Astrocyte (in vitro differentiated cells and primary cell): Measurements from ENCODE around the gene EGFR. TPM values are rescaled to one million over a fixed set of nuclear protein-coding genes. Genes with fewer than 3 reads are reported as not detected.

ENCODE experiments used
- DNase-seq: peaks from one replicate; pipeline ENCODE4 v3.0.0-alpha.2; 2010; ENCODE audit warnings: low read depth
- FAIRE-seq: peaks from 2 replicates; lab custom pipeline; 2011; peaks lifted over from hg19 to GRCh38; lab: Jason Lieb, UNC
- H2AFZ ChIP-seq: 2 replicates; pipeline ENCODE4 v1.6.0; 2012; ENCODE audit warnings: low read depth, low read length, inconsistent platforms
- H3K27ac ChIP-seq: 2 replicates; pipeline ENCODE4 v1.5.1; 2011; ENCODE audit warnings: low read depth, low read length, inconsistent platforms
- H3K27me3 ChIP-seq: 2 replicates; pipeline ENCODE4 v1.6.0; 2011; ENCODE audit warnings: low read length, inconsistent platforms; ENCODE audit not compliant: insufficient read depth
- H3K36me3 ChIP-seq: 2 replicates; pipeline ENCODE4 v1.5.1; 2011; ENCODE audit warnings: low read length, inconsistent platforms; ENCODE audit not compliant: insufficient read depth
- H3K4me1 ChIP-seq: 2 replicates; pipeline ENCODE4 v1.5.1; 2011; ENCODE audit warnings: low read length, inconsistent platforms; ENCODE audit not compliant: insufficient read depth
- H3K4me2 ChIP-seq: 2 replicates; pipeline ENCODE4 v1.6.0; 2012; ENCODE audit warnings: low read length, inconsistent platforms
- H3K4me3 ChIP-seq: 2 replicates; pipeline ENCODE4 v1.5.1; 2011; ENCODE audit warnings: low read depth, mild to moderate bottlenecking, low read length, inconsistent platforms; ENCODE audit not compliant: insufficient read depth
- H3K79me2 ChIP-seq: 2 replicates; pipeline ENCODE4 v1.6.0; 2012; ENCODE audit warnings: mild to moderate bottlenecking, low read length, inconsistent platforms; ENCODE audit not compliant: insufficient read depth
- H3K9ac ChIP-seq: 2 replicates; pipeline ENCODE4 v1.6.0; 2012; ENCODE audit warnings: mild to moderate bottlenecking, low read length, inconsistent platforms
- H3K9me3 ChIP-seq: 2 replicates; pipeline ENCODE4 v1.5.1; 2012; ENCODE audit warnings: low read depth, mild to moderate bottlenecking, low read length, inconsistent platforms; ENCODE audit not compliant: insufficient read depth
- H4K20me1 ChIP-seq: 2 replicates; pipeline ENCODE4 v1.6.0; 2012; ENCODE audit warnings: low read length, inconsistent platforms; ENCODE audit not compliant: insufficient read depth
- H3K27ac Mint-ChIP-seq: one replicate; pipeline ENCODE4 v1.8.0; 2021; ENCODE audit warnings: mild to moderate bottlenecking, mixed read lengths; ENCODE audit not compliant: unreplicated experiment
- H3K27me3 Mint-ChIP-seq: one replicate; pipeline ENCODE4 v1.8.0; 2021; ENCODE audit warnings: low read depth, mixed read lengths; ENCODE audit not compliant: unreplicated experiment
- H3K36me3 Mint-ChIP-seq: one replicate; pipeline ENCODE4 v1.8.0; 2021; ENCODE audit warnings: low read depth, mixed read lengths; ENCODE audit not compliant: unreplicated experiment
- H3K4me1 Mint-ChIP-seq: one replicate; pipeline ENCODE4 v1.8.0; 2021; ENCODE audit warnings: low read depth, mixed read lengths; ENCODE audit not compliant: unreplicated experiment
- H3K4me3 Mint-ChIP-seq: one replicate; pipeline ENCODE4 v1.8.0; 2021; ENCODE audit warnings: mild to moderate bottlenecking, moderate library complexity, mixed read lengths; ENCODE audit not compliant: unreplicated experiment
- H3K9me3 Mint-ChIP-seq: one replicate; pipeline ENCODE4 v1.8.0; 2021; ENCODE audit warnings: mild to moderate bottlenecking, mixed read lengths; ENCODE audit not compliant: unreplicated experiment
- CTCF ChIP-seq: IDR thresholded peaks from 2 replicates; pipeline ENCODE4 v1.5.1; 2011; ENCODE audit warnings: low read depth, mild to moderate bottlenecking, inconsistent platforms, low read length, moderate library complexity; ENCODE audit not compliant: insufficient read depth
- EZH2 ChIP-seq: IDR thresholded peaks from 2 replicates; pipeline ENCODE4 v1.6.1; 2012; ENCODE audit warnings: mild to moderate bottlenecking, low read length, inconsistent platforms; ENCODE audit not compliant: insufficient read depth
- total RNA-seq: library from RNA; stranded (reverse); gene quantifications from 2 replicates; pipeline ENCODE4 v1.2.1, GENCODE V29; 2021

Gene EGFR
- total RNA-seq, 1 donor from 2014 or later: 27.3 TPM

GRCh38 chr7:55244006-55244745 is 225.4 kb downstream of the EGFR start:
- TF ChIP-seq CTCF (no peak), EZH2 (no peak)
- no peaks in the 10 kb centered on the region for H3K79me2 ChIP-seq
- no peaks in the 10 kb centered on the region for H3K36me3 Mint-ChIP-seq
- H3K4me3 Mint-ChIP-seq: no peak overlapping the region
- DNase-seq: peak; percentile 26
- H3K9me3 ChIP-seq: no peaks in the 10 kb centered on the region
- H3K4me1 ChIP-seq: peaks cover 31% of the 10 kb centered on the region
- peak overlapping the region; percentile 59 for H3K4me2 ChIP-seq
- FAIRE-seq: no peak
- peaks cover 15% of the 10 kb centered on the region for H3K27me3 Mint-ChIP-seq
- H3K27ac Mint-ChIP-seq: no peak overlapping the region
- peak overlapping the region; percentile 87 for H3K27ac ChIP-seq
- peak overlapping the region; percentile 18 for H2AFZ ChIP-seq
- no peaks in the 10 kb centered on the region for H3K36me3 ChIP-seq
- no peak overlapping the region for H3K4me3 ChIP-seq
- peak overlapping the region; percentile 50 for H3K9ac ChIP-seq
- no peaks in the 10 kb centered on the region for H3K9me3 Mint-ChIP-seq
- H3K4me1 Mint-ChIP-seq: peaks cover 12% of the 10 kb centered on the region
- H4K20me1 ChIP-seq: no peaks in the 10 kb centered on the region
- peaks cover 3% of the 10 kb centered on the region for H3K27me3 ChIP-seq

- Histone ChIP-seq H3K4me1 (peaks cover 31% of the 10 kb centered on the region), H3K27ac (peak overlapping the region; percentile 87), H3K4me3 (no peak overlapping the region), H3K79me2 (no peaks in the 10 kb centered on the region), H3K4me2 (peak overlapping the region; percentile 59), H2AFZ (no peak overlapping the region), H3K9me3 (no peaks in the 10 kb centered on the region), H4K20me1 (no peaks in the 10 kb centered on the region), H3K27me3 (no peaks in the 10 kb centered on the region), H3K9ac (peak overlapping the region; percentile 59), H3K36me3 (no peaks in the 10 kb centered on the region)
- FAIRE-seq: peak; percentile 95
- H3K36me3 Mint-ChIP-seq: no peaks in the 10 kb centered on the region
- H3K27ac Mint-ChIP-seq: no peak overlapping the region
- TF ChIP-seq EZH2 (no peak), CTCF (no peak)
- peak; percentile 99 for DNase-seq
- peaks cover 9% of the 10 kb centered on the region for H3K27me3 Mint-ChIP-seq
- H3K4me3 Mint-ChIP-seq: no peak overlapping the region
- peaks cover under 1% of the 10 kb centered on the region for H3K9me3 Mint-ChIP-seq
- H3K4me1 Mint-ChIP-seq: peaks cover 13% of the 10 kb centered on the region
These were observed 226.5 kb downstream of the EGFR start for GRCh38 chr7:55245271-55245723.

DNA sequence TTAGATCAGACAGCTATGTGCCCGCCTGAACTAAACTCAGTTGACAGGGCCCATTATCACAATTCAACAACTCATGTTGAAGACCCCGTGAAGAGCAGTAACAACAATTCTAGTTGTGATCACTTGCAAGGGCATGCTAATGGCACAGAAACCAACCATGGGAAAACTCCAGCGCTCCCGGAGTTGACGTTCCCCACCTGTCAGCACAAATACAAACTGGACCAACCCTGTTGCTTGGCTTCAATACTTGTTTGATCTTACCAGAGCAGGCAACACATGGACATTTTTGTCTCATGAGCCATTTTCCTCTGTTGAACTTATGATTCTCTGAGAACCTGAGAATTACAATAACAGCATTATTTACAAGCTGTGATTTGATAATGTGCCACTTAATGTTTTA is 227.4 kb downstream of the EGFR start:
- H3K27ac Mint-ChIP-seq: no peak overlapping the region
- peak; percentile 23 for FAIRE-seq
- peak; percentile 71 for DNase-seq

More for the DNA sequence above, 227.4 kb downstream of the EGFR start:
- Mint-ChIP-seq H3K36me3 (no peaks in the 10 kb centered on the region), H3K4me3 (no peak overlapping the region), H3K27me3 (peaks cover 6% of the 10 kb centered on the region), H3K4me1 (peaks cover 13% of the 10 kb centered on the region), H3K9me3 (peaks cover 2% of the 10 kb centered on the region)
- H3K4me2 ChIP-seq: peak overlapping the region; percentile 59
- no peaks in the 10 kb centered on the region for H4K20me1 ChIP-seq
- no peaks in the 10 kb centered on the region for H3K9me3 ChIP-seq
- H3K4me3 ChIP-seq: no peak overlapping the region
- H3K4me1 ChIP-seq: peaks cover 31% of the 10 kb centered on the region
- H3K9ac ChIP-seq: no peak overlapping the region
- no peak for TF ChIP-seq EZH2
- no peak for TF ChIP-seq CTCF
- no peaks in the 10 kb centered on the region for H3K36me3 ChIP-seq
- H3K27ac ChIP-seq: peak overlapping the region; percentile 87
- no peak overlapping the region for H2AFZ ChIP-seq
- H3K79me2 ChIP-seq: no peaks in the 10 kb centered on the region
- no peaks in the 10 kb centered on the region for H3K27me3 ChIP-seq
